AG10803 (cell line): ENCODE measurements around the gene SYNE1.

Source experiments
- DNase-seq: peaks from one replicate; pipeline ENCODE4 v3.0.0; 2010; ENCODE audit warnings: low read depth
- H3K4me3 ChIP-seq: 2 replicates; pipeline ENCODE4 v1.5.1; 2011; ENCODE audit warnings: mild to moderate bottlenecking, low read length, control low read depth
- CTCF ChIP-seq: conservative IDR thresholded peaks from 2 replicates; pipeline ENCODE4 v1.5.1; 2011; ENCODE audit warnings: mild to moderate bottlenecking, low read length, control low read depth, inconsistent platforms

Gene SYNE1

GRCh38 chr6:152259234-152259633 is 377.9 kb downstream of the SYNE1 start:
- no peak for TF ChIP-seq CTCF
- no peak overlapping the region for H3K4me3 ChIP-seq
- no peak for DNase-seq

GRCh38 chr6:152257581-152257980 is 379.6 kb downstream of the SYNE1 start:
- no peak overlapping the region for H3K4me3 ChIP-seq
- DNase-seq: no peak
- no peak for TF ChIP-seq CTCF

- no peak overlapping the region for H3K4me3 ChIP-seq
- no peak for TF ChIP-seq CTCF
- DNase-seq: no peak
Observed at GRCh38 chr6:152250127-152250526, 387.0 kb downstream of the SYNE1 start.

GRCh38 chr6:152248980-152249379 is 388.2 kb downstream of the SYNE1 start:
- no peak for DNase-seq

GRCh38 chr6:152246554-152247337 is 390.4 kb downstream of the SYNE1 start:
- no peak for TF ChIP-seq CTCF
- no peak overlapping the region for H3K4me3 ChIP-seq
- peak; percentile 46 for DNase-seq

More at GRCh38 chr6:152248980-152249379, 388.2 kb downstream of the SYNE1 start:
- no peak overlapping the region for H3K4me3 ChIP-seq
- TF ChIP-seq CTCF: no peak

- peak; percentile 38 for DNase-seq
- H3K4me3 ChIP-seq: no peak overlapping the region
- no peak; the same call in 1 of the 2 replicates for TF ChIP-seq CTCF
Observed at GRCh38 chr6:152244998-152245630, 392.0 kb downstream of the SYNE1 start.
